GM20431 (cell line): ENCODE results near the gene RSPO3.

Experiments
- in situ Hi-C: fragments of 300-500 bp; cut with MseI, MboI; formaldehyde crosslinking; loops from one replicate; pipeline ENCODE4 v1.15.0; 2020; ENCODE audit warnings: low sequenced_read_pairs; ENCODE audit not compliant: unreplicated experiment

Gene RSPO3

GRCh38 chr6:127148511-127148910 is 30.0 kb downstream of the RSPO3 start:
- in situ Hi-C loops = no loop called here

DNA sequence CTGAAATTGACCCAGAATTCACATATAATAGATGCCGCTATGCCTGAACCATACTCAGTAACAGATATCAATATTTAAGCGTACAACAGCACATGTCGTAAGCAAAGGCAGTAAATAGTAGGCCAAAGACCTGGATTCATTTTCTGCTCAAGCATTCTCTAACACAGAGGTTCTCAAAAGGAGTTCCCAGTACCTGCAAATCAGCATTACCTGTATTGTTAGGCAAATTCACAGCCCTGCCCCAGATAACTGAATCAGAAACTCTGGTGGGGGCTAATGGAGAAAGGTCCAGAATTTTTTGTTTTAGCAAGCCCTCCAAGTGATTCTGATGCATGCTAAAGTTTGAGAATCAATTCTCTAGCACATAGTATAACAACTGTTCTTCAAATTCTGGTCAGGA is 36.0 kb downstream of the RSPO3 start:
- in situ Hi-C loops = no loop called here

DNA sequence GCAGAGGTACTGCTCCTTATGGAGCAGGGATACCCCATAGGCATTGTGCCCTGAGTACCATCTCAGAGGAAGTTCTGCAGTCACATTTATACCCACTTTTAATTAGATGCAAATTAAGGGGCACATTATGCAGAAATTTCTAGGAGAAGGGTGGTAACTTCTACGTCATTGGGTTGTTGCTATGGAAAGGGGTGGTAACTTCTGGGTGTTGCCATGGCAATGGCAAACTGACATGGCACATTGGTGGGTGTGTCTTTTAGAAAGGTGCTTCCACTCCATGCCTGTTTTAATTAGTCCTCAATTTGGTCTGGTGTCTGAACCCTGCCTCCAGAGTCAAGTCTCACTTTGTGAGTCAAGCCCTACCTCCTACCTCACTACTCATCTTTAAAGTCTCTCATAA is 42.0 kb downstream of the RSPO3 start:
- in situ Hi-C loops = no loop called here

DNA sequence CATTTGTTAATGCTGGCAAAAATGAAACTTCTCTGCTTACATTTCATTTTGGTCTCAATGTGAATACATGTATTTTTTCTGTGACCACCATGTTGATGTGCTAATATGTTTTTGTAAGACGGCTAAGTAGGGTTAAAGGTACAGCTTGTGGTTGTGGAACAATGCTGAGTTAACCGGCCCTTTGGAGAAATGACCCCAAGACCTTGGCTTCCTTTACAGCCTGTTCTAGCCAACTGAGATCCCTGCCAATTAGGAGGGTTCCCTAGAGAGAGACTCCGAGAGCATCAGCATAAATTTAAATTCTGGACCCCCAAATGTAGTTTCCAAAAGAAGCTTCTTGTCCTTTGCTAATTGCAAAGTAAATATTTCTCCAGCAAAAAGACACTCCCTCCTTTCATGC is 44.4 kb downstream of the RSPO3 start:
- in situ Hi-C loops = no loop called here

GRCh38 chr6:127164036-127164435 is 45.6 kb downstream of the RSPO3 start:
- in situ Hi-C loops = no loop called here

DNA sequence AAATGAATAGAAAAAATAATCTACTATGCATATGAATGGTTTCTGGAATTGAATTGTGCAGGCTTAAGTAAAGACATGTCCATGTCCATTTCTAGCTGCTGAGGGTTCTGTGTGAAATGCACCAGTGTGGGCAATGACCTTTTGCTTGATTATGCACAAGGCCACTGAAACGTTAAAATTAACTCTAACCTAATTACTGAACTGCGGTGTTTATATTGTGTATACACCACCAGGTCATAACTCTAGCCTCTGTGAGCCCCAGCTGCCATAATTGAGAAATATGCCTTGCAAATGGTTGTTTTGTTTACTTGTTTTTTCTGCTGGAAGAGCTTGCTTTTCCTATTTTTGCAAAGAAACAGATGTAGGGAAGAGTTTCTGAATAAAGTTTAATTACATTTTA is 46.1 kb downstream of the RSPO3 start:
- in situ Hi-C loops = no loop called here

GRCh38 chr6:127173156-127173940 is 54.9 kb downstream of the RSPO3 start:
- in situ Hi-C loops = no loop called here

DNA sequence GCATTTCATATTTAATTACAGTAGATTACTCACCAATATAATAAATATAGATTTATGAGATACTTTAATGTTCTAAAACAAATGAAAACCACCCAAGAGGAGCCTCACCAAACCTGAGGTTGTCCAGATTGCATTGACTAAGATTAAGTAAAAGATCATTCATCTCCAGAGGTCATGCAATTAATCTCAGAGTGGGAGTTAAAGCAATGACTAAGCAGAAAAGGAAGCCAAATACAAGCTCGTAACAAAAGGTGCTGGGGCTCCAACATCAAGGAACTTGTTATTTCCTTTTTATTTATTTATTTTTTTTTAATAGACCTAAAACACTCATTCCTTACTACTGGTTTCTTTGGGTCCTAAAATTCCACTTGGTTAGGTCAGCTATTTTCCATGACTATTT is 57.7 kb downstream of the RSPO3 start:
- in situ Hi-C loops = no loop called here

DNA sequence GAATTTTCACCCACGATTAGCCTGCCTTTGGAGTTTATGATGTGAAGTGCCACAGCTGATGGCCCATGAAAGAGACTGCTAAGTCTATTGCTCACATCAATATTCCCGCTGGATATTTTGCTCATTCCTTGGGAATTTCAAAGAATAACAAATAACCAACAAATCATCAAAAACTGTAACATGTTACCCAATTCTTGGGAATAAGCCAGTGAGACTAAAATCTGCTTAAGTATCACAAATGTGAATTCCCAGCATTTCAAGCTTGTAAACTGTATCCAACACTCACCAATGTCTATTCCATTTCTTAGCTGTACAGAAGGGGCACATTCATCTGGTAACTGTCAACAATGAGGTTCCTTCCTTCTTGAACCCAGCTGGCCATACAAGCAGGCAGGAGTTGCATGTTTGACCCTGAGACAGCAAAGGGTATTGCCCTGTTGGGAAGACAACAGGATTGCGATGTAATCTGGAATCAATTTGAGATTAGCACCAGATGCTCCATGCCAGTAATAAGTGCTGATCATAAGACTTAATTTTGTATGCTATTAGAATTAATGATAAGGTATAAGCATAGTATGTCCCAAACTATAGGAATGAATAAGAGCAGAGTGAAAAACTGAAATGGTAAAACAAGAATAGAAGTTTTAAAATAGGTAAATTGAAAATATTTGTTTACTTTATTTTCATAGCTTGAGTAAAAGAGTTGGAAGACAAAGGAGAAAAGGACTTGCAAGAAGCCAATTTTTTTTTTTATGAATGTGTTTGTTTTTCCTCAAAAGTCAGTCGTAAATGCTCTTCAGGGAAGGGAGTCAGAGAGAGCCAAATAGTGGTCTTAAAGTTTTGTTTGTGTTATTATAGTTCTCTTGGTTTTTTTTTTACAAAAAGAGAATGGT is 58.8 kb downstream of the RSPO3 start:
- in situ Hi-C loops = no loop called here

DNA sequence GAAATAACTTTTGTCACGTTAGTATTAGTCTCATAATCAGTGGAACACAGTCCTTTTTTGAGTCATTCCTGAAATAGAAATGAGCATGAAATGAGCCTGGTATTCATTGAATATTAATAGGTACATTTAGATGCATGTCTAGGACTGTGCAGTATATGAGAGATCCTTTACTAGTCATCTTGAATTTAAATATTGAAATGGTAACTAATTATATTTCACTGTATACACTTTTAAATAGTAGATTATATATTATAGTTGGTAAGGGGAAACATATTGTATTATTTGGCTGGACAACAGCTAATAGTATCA is 59.4 kb downstream of the RSPO3 start:
- in situ Hi-C loops = no loop called here

DNA sequence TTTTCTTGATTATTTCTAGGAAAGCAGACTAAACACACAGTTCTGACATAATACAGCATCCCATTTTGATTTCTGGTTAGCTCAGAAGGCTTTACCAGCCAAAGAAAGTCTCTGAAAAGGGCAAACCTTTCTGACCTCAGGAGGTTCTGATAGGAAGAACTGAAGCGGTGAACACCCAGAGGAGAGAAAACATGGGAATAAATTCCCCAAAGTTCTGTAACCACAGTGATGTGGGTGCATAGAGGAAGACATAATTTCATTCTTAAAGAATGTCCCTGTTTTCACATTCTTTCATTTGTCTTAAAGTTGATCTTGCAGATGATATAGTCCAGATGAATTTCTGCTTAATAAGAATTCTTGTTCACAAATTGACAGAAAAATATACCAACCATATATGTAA is 60.3 kb downstream of the RSPO3 start:
- in situ Hi-C loops = no loop called here

GRCh38 chr6:127180426-127180825 is 62.0 kb downstream of the RSPO3 start:
- in situ Hi-C loops = no loop called here

GRCh38 chr6:127182501-127182900 is 64.0 kb downstream of the RSPO3 start:
- in situ Hi-C loops = no loop called here

GRCh38 chr6:127185437-127185995 is 67.0 kb downstream of the RSPO3 start:
- in situ Hi-C loops = no loop called here

GRCh38 chr6:127186889-127187288 is 68.4 kb downstream of the RSPO3 start:
- in situ Hi-C loops = no loop called here

GRCh38 chr6:127188744-127189143 is 70.3 kb downstream of the RSPO3 start:
- in situ Hi-C loops = no loop called here

GRCh38 chr6:127190552-127190951 is 72.1 kb downstream of the RSPO3 start:
- in situ Hi-C loops = no loop called here

DNA sequence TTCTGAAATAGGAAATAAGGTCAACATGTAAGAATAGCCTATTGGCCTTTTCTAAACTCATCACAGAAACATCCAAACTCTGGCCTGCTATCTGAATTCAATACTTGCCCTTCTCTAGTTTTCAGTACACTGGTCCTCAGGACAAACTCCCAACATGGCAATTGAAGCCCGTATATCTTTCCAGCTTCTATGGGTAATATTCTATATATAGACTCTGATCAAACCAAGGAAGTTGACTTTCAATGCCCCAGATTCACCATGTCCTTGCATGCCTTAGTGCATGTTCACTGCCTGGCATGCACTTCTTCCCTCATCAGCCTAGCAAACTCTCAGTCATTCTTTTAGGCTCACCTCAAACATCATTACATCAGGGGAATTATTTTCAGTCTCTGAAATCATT is 73.2 kb downstream of the RSPO3 start:
- in situ Hi-C loops = no loop called here

GRCh38 chr6:127192911-127193541 is 74.6 kb downstream of the RSPO3 start:
- in situ Hi-C loops = no loop called here

- in situ Hi-C loops = no loop called here
Observed at GRCh38 chr6:127195833-127196232, 77.4 kb downstream of the RSPO3 start.

DNA sequence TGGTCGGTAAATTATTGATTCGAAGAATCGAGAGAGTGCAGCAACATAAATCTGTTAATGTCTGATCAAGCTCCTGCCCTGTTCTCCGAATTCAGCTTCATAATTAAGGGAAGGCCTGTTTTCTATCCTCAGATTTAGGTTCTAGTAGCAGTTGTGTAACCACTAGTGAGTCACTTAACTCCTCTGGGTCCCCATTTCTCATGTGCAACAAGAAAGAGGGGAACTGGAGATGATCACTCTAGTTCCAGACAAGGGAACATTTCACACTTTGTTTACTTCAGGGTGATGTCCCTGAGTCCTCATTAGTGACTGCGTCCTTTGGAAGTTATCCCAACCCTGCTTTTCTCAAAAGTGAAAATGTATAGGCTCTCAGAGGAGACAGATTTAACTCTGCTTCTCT is 80.1 kb downstream of the RSPO3 start:
- in situ Hi-C loops = no loop called here
